Progenitor cell of endocrine pancreas (in vitro differentiated cells): Measurements from ENCODE around the gene MYOCD. TPM values are rescaled to one million over a fixed set of nuclear protein-coding genes. Genes with fewer than 3 reads are reported as not detected.

ENCODE experiments used
- DNase-seq: peaks from one replicate; pipeline ENCODE4 v3.0.0; 2021; ENCODE audit warnings: low spot score; ENCODE audit not compliant: unreplicated experiment
- H3K27ac Mint-ChIP-seq: 2 replicates; pipeline ENCODE4 v1.8.0; 2021; ENCODE audit warnings: mild to moderate bottlenecking, moderate library complexity, mixed read lengths
- H3K27me3 Mint-ChIP-seq: 2 replicates; pipeline ENCODE4 v1.8.0; 2021; ENCODE audit warnings: mixed read lengths
- H3K36me3 Mint-ChIP-seq: 2 replicates; pipeline ENCODE4 v1.8.0; 2022; ENCODE audit warnings: mixed read lengths; ENCODE audit not compliant: insufficient read depth
- H3K4me1 Mint-ChIP-seq: 2 replicates; pipeline ENCODE4 v1.8.0; 2021; ENCODE audit warnings: low read depth, mixed read lengths
- H3K4me3 Mint-ChIP-seq: 2 replicates; pipeline ENCODE4 v1.8.0; 2021; ENCODE audit warnings: low read depth, mild to moderate bottlenecking, moderate library complexity, mixed read lengths
- H3K9me3 Mint-ChIP-seq: 2 replicates; pipeline ENCODE4 v1.8.0; 2021; ENCODE audit warnings: low read depth, mixed read lengths
- CTCF ChIP-seq: fragments of 200-600 bp; sonication (generic); IDR thresholded peaks from one replicate; pipeline ENCODE4 v1.5.0; 2021; ENCODE audit warnings: antibody characterized with exemption, mild to moderate bottlenecking; ENCODE audit not compliant: unreplicated experiment
- total RNA-seq: library from RNA; stranded (reverse); gene quantifications from 2 replicates; pipeline ENCODE4 v1.2.1, GENCODE V29; 2021

MYOCD gene
- total RNA-seq, 1 donor from 2014 or later, result 19.2 TPM

- Mint-ChIP-seq H3K36me3 (no peaks in the 10 kb centered on the region), H3K4me1 (peaks cover 5% of the 10 kb centered on the region), H3K27me3 (peaks cover 11% of the 10 kb centered on the region), H3K4me3 (no peak overlapping the region), H3K27ac (no peak overlapping the region), H3K9me3 (no peaks in the 10 kb centered on the region)
- no peak for TF ChIP-seq CTCF
- DNase-seq, result no peak
Measured at GRCh38 chr17:12622726-12623125, 43.0 kb upstream of the MYOCD start.

- Mint-ChIP-seq H3K4me3 (no peak overlapping the region), H3K27ac (no peak overlapping the region), H3K4me1 (peaks cover 5% of the 10 kb centered on the region), H3K36me3 (no peaks in the 10 kb centered on the region), H3K27me3 (peaks cover 11% of the 10 kb centered on the region), H3K9me3 (no peaks in the 10 kb centered on the region)
- DNase-seq, result no peak
- no peak for TF ChIP-seq CTCF
Measured at GRCh38 chr17:12623220-12623848, 42.4 kb upstream of the MYOCD start.

GRCh38 chr17:12624211-12624610 is 41.5 kb upstream of the MYOCD start:
- H3K36me3 Mint-ChIP-seq, result no peaks in the 10 kb centered on the region
- no peak for DNase-seq
- H3K9me3 Mint-ChIP-seq, result no peaks in the 10 kb centered on the region
- no peak overlapping the region for H3K27ac Mint-ChIP-seq
- H3K27me3 Mint-ChIP-seq, result peaks cover 11% of the 10 kb centered on the region
- H3K4me1 Mint-ChIP-seq, result peaks cover 5% of the 10 kb centered on the region
- no peak overlapping the region for H3K4me3 Mint-ChIP-seq
- TF ChIP-seq CTCF, result no peak

GRCh38 chr17:12625092-12625491 is 40.6 kb upstream of the MYOCD start:
- no peak overlapping the region for H3K27ac Mint-ChIP-seq
- H3K27me3 Mint-ChIP-seq, result peaks cover 8% of the 10 kb centered on the region
- H3K4me3 Mint-ChIP-seq, result no peak overlapping the region
- TF ChIP-seq CTCF, result no peak
- DNase-seq, result no peak
- no peaks in the 10 kb centered on the region for H3K36me3 Mint-ChIP-seq
- no peaks in the 10 kb centered on the region for H3K9me3 Mint-ChIP-seq
- H3K4me1 Mint-ChIP-seq, result peaks cover 1% of the 10 kb centered on the region

- H3K4me3 Mint-ChIP-seq, result no peak overlapping the region
- peaks cover 15% of the 10 kb centered on the region for H3K4me1 Mint-ChIP-seq
- H3K9me3 Mint-ChIP-seq, result no peaks in the 10 kb centered on the region
- no peak for TF ChIP-seq CTCF
- no peak overlapping the region for H3K27ac Mint-ChIP-seq
- H3K36me3 Mint-ChIP-seq, result no peaks in the 10 kb centered on the region
- no peak for DNase-seq
- H3K27me3 Mint-ChIP-seq, result peaks cover 12% of the 10 kb centered on the region
Measured at GRCh38 chr17:12627177-12627629, 38.5 kb upstream of the MYOCD start.
